Renal pelvis (tissue), 4 donors: Measurements from ENCODE around the gene TXNL4A. TPM values are rescaled to one million over a fixed set of nuclear protein-coding genes. Genes with fewer than 3 reads are reported as not detected.
"Not testable (repeated sequence)": the region's sequence is repeated elsewhere in the genome, so short reads cannot be mapped to it uniquely, and the experiment has no call there.

Experiments used
- DNase-seq: peaks from one replicate; pipeline ENCODE4 v3.0.0-alpha.2; 2013
- polyA plus RNA-seq, 3 donors: library from polyadenylated mRNA; unstranded; fragments of 120-200 nt; gene quantifications; one replicate each; pipeline ENCODE4 v1.2.1, GENCODE V29; 2013; ENCODE audit not compliant: insufficient read length in 3 of 3

The TXNL4A gene
- polyA plus RNA-seq, 3 donors = 82.6 to 101 (median 99.7) TPM

DNA sequence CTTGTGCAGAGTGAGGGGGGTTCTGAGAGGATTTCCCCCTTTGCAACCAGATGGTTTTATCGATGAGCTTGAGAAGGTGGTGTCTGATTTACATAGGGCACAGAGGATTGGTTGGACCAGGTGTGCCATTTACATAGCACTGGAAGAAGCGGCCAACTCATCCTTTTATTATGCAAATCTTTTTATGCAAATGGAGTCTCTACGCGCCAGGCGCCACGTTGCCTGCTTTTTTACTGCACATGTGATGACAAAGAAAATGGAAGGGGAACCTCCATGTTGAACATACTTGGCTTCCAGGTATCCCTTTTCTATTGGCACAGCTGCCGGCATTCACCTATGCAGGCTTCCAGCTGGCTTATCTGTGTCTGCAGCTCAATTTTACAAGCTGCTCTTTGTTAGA is 18.4 kb upstream of the TXNL4A start:
- DNase-seq = no peak

- no peak for DNase-seq
These were observed 16.4 kb upstream of the TXNL4A start for GRCh38 chr18:80004600-80005342.

DNA sequence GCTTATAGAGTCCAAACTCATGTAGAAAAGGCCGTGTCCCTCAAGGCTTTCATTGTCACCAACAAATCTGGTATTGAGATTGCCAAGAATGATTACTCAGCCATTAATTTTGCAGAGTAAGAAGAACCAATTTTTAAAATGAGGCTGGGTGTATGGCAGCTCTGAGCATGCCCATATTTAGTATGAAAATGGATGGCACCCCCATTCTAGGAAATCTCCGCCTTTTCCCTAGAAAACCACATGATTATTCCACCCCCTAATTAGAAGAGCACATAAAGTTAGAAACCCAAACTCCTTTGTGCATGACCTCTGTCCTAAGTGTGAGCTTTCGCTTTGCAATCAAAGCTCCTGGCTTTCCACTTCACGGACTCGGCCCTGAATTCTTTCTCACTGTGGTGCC is 14.1 kb upstream of the TXNL4A start:
- no peak for DNase-seq

GRCh38 chr18:80000877-80001276 is 12.5 kb upstream of the TXNL4A start:
- DNase-seq = no peak

DNA sequence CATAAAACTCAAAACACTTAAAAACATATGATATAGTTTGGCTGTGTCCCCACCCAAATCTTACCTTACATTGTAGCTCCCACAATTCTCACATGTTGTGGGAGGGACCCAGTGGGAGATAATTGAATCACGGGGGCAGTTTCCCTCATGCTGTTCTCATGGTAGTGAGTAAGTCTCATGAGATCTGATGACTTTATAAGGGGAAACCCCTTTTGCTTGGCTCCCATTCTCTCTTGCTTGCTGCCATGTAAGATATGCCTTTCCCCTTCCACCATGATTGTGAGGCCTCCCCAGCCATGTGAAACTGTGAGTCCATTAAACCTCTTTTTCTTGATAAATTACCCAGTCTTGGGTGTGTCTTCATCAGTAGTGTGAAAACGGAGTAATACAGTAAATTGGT is 11.3 kb upstream of the TXNL4A start:
- DNase-seq = not testable (repeated sequence)

DNA sequence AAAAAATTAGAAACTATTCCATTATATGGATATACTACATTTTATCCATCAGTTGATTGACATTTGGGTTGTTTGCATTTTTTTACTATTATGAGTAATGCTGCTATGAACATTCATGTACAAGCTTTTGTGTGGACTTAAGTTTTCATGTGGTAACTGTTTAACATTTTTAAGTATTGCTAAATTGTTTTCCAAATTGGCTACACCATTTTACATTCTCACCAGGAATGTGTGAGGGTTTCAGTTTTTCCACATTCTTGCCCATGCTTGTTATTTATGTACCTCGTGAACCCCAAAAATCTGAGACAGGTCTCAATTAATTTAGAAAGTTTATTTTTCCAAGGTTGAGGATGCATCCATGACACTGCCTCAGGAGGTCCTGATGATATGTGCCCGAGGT is 3.1 kb upstream of the TXNL4A start:
- no peak for DNase-seq

DNA sequence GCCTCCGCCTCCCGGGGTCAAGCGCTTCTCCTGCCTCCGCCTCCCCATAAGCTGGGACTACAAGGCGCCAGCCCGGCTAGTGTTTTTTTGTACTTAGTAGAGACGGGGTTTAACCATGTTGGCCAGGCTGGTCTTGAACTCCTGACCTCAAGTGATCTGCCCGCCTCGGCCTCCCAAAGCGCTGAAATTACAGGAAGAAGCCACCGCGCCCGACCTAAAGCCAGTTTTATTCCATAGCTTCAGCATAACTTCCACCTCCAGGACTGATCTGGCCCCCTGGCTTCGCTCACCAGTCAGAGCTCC is 783 bp upstream of the TXNL4A start:
- DNase-seq = no peak

DNA sequence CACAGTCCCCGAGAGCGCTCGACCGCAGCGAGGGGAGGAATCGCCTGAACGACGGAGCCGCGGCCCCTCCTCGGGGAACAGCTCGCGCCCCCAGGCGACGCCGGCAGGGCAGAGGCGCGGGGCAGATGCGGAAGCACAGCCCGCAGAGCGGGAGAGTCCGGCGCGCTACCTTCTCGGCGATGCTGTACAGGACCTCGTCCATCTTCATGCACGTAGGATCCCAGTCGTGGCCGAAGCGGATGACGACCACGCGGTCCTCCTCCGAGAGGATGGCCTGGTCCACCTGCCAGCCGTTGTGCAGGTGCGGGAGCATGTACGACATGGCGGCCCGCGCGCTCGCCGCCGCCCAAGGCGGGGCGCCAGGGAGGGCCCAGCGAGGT is 302 bp downstream of the TXNL4A start:
- DNase-seq = peak; percentile 54

DNA sequence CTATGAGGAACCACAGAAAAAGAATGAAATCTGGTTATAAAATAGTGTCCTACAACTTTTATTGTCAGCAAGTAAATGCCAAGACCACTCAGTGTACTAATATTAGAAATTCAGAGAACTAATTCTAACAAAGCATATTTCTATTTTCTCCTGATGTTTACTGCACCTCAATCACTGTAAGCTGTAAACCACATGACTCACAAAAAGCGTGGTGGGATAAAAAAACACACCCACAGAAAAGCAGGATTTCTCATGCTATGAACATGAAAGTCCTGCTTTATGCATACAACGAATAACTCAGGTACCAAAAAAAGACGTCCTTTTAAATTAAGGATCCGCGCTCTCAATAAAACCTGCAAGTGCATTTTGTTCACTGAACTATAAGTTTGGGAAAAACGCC is 797 bp downstream of the TXNL4A start:
- no peak for DNase-seq

DNA sequence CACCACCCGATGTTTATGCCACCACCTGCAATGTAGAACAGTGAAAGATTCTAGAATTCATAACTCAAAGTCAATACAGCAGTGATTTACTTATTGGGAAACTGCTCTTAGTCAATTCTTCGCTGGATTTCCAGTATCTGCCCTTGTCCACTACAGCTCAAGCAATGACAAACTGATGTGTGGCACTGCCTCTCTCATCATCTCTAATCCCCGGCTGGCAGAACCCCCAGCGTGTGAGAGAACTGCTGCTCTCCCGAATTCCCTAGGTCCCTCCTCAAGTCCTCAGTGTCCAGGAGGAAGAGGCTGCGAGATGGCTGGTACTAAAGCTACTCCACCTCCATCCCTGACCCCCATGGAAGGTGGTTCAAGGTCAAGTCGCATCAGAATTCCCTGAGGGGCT is 1.6 kb downstream of the TXNL4A start:
- DNase-seq = no peak

DNA sequence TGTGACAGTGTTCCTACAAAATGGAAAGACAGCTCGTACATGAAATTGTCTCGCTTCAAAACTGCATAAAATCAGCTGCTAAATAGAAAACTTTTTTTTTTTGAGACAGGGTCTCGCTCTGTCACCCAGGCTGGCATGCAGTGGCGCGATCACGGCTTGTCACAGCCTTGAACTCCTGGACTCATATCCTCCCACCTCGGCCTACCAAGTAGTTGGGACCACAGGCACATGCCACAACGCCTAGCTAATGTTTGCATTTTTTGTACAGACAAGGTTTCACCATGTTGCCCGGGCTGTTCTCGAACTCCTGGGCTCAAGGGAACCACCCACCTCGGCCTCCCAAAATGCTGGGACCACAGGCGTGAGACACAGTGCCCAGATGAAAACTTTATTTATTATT is 3.2 kb downstream of the TXNL4A start:
- no peak for DNase-seq

DNA sequence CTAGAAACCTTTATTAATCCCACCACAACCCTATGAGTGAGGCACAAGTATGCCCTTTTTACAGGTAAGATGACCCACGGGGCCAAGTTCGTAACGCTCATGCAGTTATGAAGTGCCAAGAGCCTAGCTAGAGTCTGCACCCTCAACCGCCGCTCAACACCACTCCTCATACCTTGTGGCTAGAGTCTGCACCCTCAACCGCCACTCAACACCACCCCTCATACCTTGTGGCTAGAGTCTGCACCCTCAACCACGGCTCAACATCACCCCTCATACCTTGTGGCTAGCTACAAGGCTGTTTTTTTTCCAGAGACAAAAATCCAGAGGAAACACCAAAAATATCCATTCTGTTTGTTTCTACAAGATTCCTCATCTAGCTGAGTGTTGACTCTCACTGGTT is 4.6 kb downstream of the TXNL4A start:
- no peak for DNase-seq

- no peak for DNase-seq
These were observed 5.1 kb downstream of the TXNL4A start for GRCh38 chr18:79983253-79983652.

GRCh38 chr18:79982736-79983135 is 5.6 kb downstream of the TXNL4A start:
- DNase-seq = no peak

- no peak for DNase-seq
These were observed 7.8 kb downstream of the TXNL4A start for GRCh38 chr18:79980585-79980984.

GRCh38 chr18:79979843-79980242 is 8.5 kb downstream of the TXNL4A start:
- DNase-seq = no peak

DNA sequence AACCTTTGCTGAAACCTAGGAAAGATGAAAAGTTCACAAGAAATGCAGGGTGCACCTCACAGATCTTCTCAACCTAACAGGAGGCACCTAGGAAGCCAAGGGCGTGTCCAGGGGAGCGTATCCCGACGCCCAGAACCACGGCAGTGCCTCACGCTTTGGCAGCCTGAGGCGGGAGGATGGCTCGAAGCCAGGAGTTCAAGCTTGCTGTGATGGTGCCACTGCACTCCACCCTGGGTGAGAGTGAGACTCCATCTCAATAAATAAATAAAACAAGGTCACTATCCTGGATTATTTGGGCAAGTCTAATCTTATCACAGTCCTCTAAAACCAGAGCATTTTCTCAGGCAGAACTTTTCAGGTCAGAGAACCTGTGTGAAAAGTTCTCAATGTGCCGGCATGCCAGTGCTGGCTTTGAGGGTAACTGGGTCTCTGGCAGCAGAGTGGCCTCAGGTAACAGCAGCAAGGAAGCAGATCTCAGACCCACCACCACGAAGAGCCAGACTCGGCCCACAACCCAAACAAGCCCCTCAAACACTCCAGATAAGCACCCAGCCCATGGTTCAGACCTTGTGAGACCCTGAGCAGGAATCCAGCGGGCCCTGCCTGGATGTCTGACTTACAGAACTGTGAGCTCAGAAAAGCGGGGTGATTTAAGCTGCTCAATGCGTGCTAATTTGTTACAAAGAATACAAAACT is 12.2 kb downstream of the TXNL4A start:
- DNase-seq = no peak

DNA sequence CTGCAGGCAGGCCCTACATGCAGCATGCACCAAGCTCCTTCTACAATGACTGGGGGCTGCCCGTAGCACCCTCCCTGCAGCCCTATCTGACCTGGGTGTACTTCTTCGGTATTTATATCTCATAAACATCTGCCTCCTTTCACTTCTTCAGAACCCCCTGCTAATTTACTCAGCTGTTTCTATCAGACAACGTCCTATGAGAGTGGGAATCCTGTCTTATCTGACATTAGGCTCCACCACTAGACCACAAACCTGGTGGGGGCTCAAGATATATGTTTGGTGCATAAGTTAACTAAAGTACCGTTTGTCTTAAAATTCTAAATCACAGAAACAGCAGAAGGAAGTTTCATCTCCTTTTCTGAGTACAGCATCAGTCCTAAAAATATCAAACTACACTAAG is 13.3 kb downstream of the TXNL4A start:
- DNase-seq = no peak

- no peak for DNase-seq
These were observed 14.2 kb downstream of the TXNL4A start for GRCh38 chr18:79974025-79974654.

- DNase-seq = no peak
These were observed 14.8 kb downstream of the TXNL4A start for GRCh38 chr18:79973517-79973916.

- no peak for DNase-seq
These were observed 15.6 kb downstream of the TXNL4A start for GRCh38 chr18:79972720-79973119.

DNA sequence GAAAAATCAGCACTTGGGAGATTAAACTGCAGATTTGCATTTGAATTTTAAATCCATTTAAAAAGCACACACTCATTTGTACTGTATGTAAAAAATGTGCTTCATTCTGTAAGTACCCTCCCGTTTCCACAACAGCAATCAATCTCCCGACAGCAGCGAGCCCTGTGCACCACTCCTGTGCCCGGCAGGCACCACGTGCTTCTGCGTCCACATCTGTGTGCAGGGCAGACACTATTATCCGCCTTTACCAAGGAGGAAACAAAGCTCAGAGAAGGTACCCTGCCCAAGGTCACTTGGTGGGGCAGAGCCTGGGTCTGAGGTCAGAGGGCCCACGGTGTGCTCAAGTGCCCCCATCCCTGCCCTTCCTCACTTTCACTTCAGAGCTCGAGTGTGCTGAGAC is 16.4 kb downstream of the TXNL4A start:
- DNase-seq = no peak

- DNase-seq = no peak
These were observed 17.0 kb downstream of the TXNL4A start for GRCh38 chr18:79971211-79971952.
